ENCODE data around the gene PTPRCAP.

Gene PTPRCAP

GRCh38 chr11:67445515-67445914 lies 8.0 kb upstream of the PTPRCAP start:
- DNase-seq (ENCODE audit: low read depth): no peak
- no peak for TF ChIP-seq CTCF (IDR thresholded peaks at IDR 0.05; ENCODE audit: insufficient read depth, low read depth, low read length, missing control alignments)
- no peak overlapping the region for H3K4me3 ChIP-seq (ENCODE audit: low read length)

GRCh38 chr11:67442504-67443404 lies 5.3 kb upstream of the PTPRCAP start:
- TF ChIP-seq CTCF (IDR thresholded peaks at IDR 0.05; ENCODE audit: insufficient read depth, low read depth, low read length, missing control alignments): no peak
- DNase-seq (ENCODE audit: low read depth): no peak
- H3K4me3 ChIP-seq (ENCODE audit: low read length): peak overlapping the region; percentile 76

- TF ChIP-seq CTCF (IDR thresholded peaks at IDR 0.05; ENCODE audit: insufficient read depth, low read depth, low read length, missing control alignments): no peak
- H3K4me3 ChIP-seq (ENCODE audit: low read length): no peak overlapping the region
- DNase-seq (ENCODE audit: low read depth): no peak
Measured at GRCh38 chr11:67441731-67442351, 4.4 kb upstream of the PTPRCAP start.

GRCh38 chr11:67441098-67441563 lies 3.6 kb upstream of the PTPRCAP start:
- no peak overlapping the region for H3K4me3 ChIP-seq (ENCODE audit: low read length)
- no peak for TF ChIP-seq CTCF (IDR thresholded peaks at IDR 0.05; ENCODE audit: insufficient read depth, low read depth, low read length, missing control alignments)
- no peak for DNase-seq (ENCODE audit: low read depth)

GRCh38 chr11:67440229-67441097 lies 3.0 kb upstream of the PTPRCAP start:
- no peak for DNase-seq (ENCODE audit: low read depth)
- H3K4me3 ChIP-seq (ENCODE audit: low read length): no peak overlapping the region
- TF ChIP-seq CTCF (IDR thresholded peaks at IDR 0.05; ENCODE audit: insufficient read depth, low read depth, low read length, missing control alignments): no peak

GRCh38 chr11:67439321-67440228 lies 2.1 kb upstream of the PTPRCAP start:
- no peak overlapping the region for H3K4me3 ChIP-seq (ENCODE audit: low read length)
- DNase-seq (ENCODE audit: low read depth): peak; percentile 53
- TF ChIP-seq CTCF (IDR thresholded peaks at IDR 0.05; ENCODE audit: insufficient read depth, low read depth, low read length, missing control alignments): peak; percentile 34
